ENCODE results near the gene SKP1.

The SKP1 gene

DNA sequence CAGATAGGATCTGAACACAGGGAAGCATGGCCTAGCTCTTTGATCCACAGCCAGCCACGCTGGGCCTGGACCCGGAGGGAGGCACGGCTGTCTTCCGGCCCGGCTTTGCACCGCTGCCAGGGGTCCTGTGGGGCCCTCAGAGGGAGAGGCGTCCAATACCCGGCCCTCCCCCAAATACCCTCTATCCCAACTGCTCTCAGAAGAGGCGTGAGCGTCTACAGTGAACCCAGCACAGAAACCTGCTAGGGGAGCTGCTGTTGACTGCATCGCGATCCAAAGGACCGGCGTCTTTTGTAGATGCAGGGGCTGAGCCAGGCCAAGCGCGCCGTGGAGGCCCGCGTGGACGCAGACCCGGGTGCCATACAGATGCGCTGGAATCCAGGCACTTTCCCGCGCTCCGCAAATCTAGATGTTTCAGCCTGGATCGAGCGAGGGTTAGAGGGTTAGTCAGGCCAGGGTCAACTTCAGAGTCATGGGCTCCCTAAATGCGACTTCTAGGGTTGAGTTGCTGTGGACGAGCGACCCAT lies 63.3 kb downstream of the SKP1 start:
- peaks cover 39% of the 10 kb centered on the region for H3K27me3 ChIP-seq (ENCODE audit: insufficient read depth, low read length)
- no peak overlapping the region for H3K27ac ChIP-seq (ENCODE audit: low read length)
- peak overlapping the region; percentile 74; the same call in 1 of the 2 replicates for H3K4me3 ChIP-seq (ENCODE audit: low read length)

GRCh38 chr5:134112726-134113362 lies 63.9 kb downstream of the SKP1 start:
- no peak overlapping the region for H3K9ac ChIP-seq (ENCODE audit: low read depth, low read length)
- H3K36me3 ChIP-seq (ENCODE audit: insufficient read depth, low read depth, low read length), result no peaks in the 10 kb centered on the region; the same call in 1 of the 2 replicates
- H3K27ac ChIP-seq (ENCODE audit: low read length), result no peak overlapping the region
- H3K9me3 ChIP-seq (ENCODE audit: insufficient read depth, low read depth, low read length), result no peaks in the 10 kb centered on the region
- H3K4me1 ChIP-seq (ENCODE audit: insufficient read depth, low read length), result no peaks in the 10 kb centered on the region; the same call in 1 of the 2 replicates
- H3K4me3 ChIP-seq (ENCODE audit: low read length), result no peak overlapping the region
- peaks cover 39% of the 10 kb centered on the region for H3K27me3 ChIP-seq (ENCODE audit: insufficient read depth, low read length)

More for the DNA sequence above, 63.3 kb downstream of the SKP1 start:
- peak overlapping the region; percentile 60; the same call in 1 of the 2 replicates for H3K9ac ChIP-seq (ENCODE audit: low read depth, low read length)
- H3K9me3 ChIP-seq (ENCODE audit: insufficient read depth, low read depth, low read length), result no peaks in the 10 kb centered on the region
- H3K4me1 ChIP-seq (ENCODE audit: insufficient read depth, low read length), result no peaks in the 10 kb centered on the region; the same call in 1 of the 2 replicates
- no peaks in the 10 kb centered on the region; the same call in 1 of the 2 replicates for H3K36me3 ChIP-seq (ENCODE audit: insufficient read depth, low read depth, low read length)

- Histone ChIP-seq H3K27ac (ENCODE audit: low read length) (no peak overlapping the region), H3K4me3 (ENCODE audit: low read length) (no peak overlapping the region), H3K36me3 (ENCODE audit: insufficient read depth, low read depth, low read length) (no peaks in the 10 kb centered on the region; the same call in 1 of the 2 replicates), H3K9me3 (ENCODE audit: insufficient read depth, low read depth, low read length) (no peaks in the 10 kb centered on the region), H3K9ac (ENCODE audit: low read depth, low read length) (no peak overlapping the region), H3K27me3 (ENCODE audit: insufficient read depth, low read length) (peaks cover 39% of the 10 kb centered on the region), H3K4me1 (ENCODE audit: insufficient read depth, low read length) (no peaks in the 10 kb centered on the region; the same call in 1 of the 2 replicates)
These were observed 64.8 kb downstream of the SKP1 start for GRCh38 chr5:134111741-134112647.

GRCh38 chr5:134110382-134110781 lies 66.4 kb downstream of the SKP1 start:
- Histone ChIP-seq H3K9me3 (ENCODE audit: insufficient read depth, low read depth, low read length) (no peaks in the 10 kb centered on the region), H3K27me3 (ENCODE audit: insufficient read depth, low read length) (peaks cover 39% of the 10 kb centered on the region), H3K4me1 (ENCODE audit: insufficient read depth, low read length) (no peaks in the 10 kb centered on the region; the same call in 1 of the 2 replicates), H3K27ac (ENCODE audit: low read length) (no peak overlapping the region), H3K4me3 (ENCODE audit: low read length) (no peak overlapping the region), H3K36me3 (ENCODE audit: insufficient read depth, low read depth, low read length) (no peaks in the 10 kb centered on the region), H3K9ac (ENCODE audit: low read depth, low read length) (no peak overlapping the region)

DNA sequence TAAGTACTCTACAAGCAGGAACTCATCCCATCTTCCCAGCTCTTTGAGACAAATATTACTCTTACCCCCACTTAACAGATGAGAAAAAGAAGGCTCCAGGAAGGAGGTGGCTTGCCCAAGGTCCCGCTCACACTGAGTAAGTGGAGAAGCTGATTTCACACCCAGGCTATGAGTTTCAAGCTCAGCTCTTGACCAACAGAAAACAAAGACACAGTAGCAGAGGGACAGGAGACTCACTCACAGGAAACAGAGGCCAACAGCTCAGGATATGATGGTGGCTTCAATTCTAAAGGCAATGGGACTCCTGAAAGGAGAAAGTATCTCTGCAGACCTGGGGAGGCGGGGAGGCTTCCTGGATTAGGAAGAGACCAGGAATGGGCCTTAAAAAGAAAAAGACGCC lies 69.0 kb downstream of the SKP1 start:
- no peaks in the 10 kb centered on the region for H3K9me3 ChIP-seq (ENCODE audit: insufficient read depth, low read depth, low read length)
- H3K27ac ChIP-seq (ENCODE audit: low read length), result no peak overlapping the region
- no peaks in the 10 kb centered on the region for H3K36me3 ChIP-seq (ENCODE audit: insufficient read depth, low read depth, low read length)
- H3K9ac ChIP-seq (ENCODE audit: low read depth, low read length), result no peak overlapping the region
- H3K4me1 ChIP-seq (ENCODE audit: insufficient read depth, low read length), result no peaks in the 10 kb centered on the region; the same call in 1 of the 2 replicates
- no peak overlapping the region for H3K4me3 ChIP-seq (ENCODE audit: low read length)
- peaks cover 25% of the 10 kb centered on the region for H3K27me3 ChIP-seq (ENCODE audit: insufficient read depth, low read length)

DNA sequence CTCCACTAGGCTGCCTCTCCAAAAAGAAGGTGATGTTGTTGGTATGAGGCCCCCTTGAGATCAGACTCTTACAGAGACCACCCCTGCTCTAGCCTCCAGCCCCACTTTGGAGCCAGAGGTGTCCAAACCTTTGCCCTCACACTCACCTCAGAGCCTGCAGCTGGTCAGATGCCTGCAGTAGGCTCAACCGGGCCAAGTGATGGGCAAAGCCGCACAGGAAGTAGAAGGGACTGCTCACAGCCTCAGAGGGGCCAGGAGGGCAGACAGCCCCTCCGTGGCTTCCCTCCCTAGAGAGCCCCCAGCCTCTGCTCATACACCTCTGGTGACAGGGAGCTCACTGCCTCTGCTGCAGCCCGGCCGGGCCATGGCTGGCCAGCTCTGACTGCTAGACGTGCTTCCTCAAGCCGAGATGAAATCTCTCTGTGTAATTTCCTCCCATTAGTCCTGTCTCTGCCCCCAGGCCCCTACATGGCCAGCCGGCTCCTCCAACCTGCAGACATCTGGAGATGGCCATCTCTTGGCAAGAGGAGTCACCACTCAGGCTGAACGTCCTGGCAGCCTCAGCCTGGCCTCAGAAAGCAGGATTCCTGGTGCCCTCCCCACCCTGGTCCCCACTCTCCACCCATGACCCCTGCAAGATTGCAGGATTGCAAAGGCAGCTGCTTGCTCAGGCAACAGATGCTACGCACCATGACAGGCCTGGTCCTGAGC lies 69.6 kb downstream of the SKP1 start:
- no peaks in the 10 kb centered on the region for H3K9me3 ChIP-seq (ENCODE audit: insufficient read depth, low read depth, low read length)
- no peaks in the 10 kb centered on the region; the same call in 1 of the 2 replicates for H3K4me1 ChIP-seq (ENCODE audit: insufficient read depth, low read length)
- H3K36me3 ChIP-seq (ENCODE audit: insufficient read depth, low read depth, low read length), result no peaks in the 10 kb centered on the region
- H3K9ac ChIP-seq (ENCODE audit: low read depth, low read length), result no peak overlapping the region
- no peak overlapping the region for H3K4me3 ChIP-seq (ENCODE audit: low read length)
- peaks cover 19% of the 10 kb centered on the region; the same call in 1 of the 2 replicates for H3K27me3 ChIP-seq (ENCODE audit: insufficient read depth, low read length)
- H3K27ac ChIP-seq (ENCODE audit: low read length), result no peak overlapping the region

DNA sequence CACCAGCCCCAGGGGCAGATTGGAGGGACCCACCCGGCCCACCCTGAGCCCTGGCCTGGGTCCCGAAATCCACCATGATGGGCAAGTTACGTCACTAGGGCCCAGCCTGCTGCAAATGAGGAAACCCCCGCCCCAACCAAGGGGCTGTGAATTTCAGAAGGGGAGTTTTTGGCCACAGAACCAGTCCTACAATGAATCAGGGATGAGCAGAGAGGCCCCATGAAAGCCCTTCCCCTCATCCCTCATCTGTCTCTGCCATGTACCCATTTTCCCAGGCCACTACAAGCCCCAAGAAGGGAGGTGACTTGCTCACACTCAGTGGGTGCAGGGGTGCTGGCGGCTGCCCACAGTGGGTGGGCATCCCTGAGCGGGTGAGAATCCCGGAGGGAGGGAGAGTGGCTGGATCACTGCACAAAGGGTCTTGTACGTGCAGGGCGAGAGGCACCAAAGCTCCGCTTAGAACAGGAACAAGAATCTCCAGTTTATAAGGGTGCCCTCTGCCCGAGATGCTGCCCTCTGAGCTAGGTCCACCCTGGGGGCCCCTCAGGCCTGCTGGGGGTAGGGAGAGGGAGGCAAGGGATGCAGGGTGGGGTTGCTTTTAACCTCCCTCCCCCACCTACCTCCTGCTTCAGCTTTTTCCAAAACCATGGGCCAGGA lies 72.6 kb downstream of the SKP1 start:
- Histone ChIP-seq H3K9ac (ENCODE audit: low read depth, low read length) (no peak overlapping the region), H3K27me3 (ENCODE audit: insufficient read depth, low read length) (peaks cover 21% of the 10 kb centered on the region; the same call in 1 of the 2 replicates), H3K27ac (ENCODE audit: low read length) (no peak overlapping the region), H3K4me3 (ENCODE audit: low read length) (no peak overlapping the region), H3K36me3 (ENCODE audit: insufficient read depth, low read depth, low read length) (no peaks in the 10 kb centered on the region), H3K4me1 (ENCODE audit: insufficient read depth, low read length) (peaks cover 23% of the 10 kb centered on the region; the same call in 1 of the 2 replicates), H3K9me3 (ENCODE audit: insufficient read depth, low read depth, low read length) (no peaks in the 10 kb centered on the region)

GRCh38 chr5:134103397-134103796 lies 73.4 kb downstream of the SKP1 start:
- Histone ChIP-seq H3K27ac (ENCODE audit: low read length) (no peak overlapping the region), H3K4me1 (ENCODE audit: insufficient read depth, low read length) (peaks cover 23% of the 10 kb centered on the region; the same call in 1 of the 2 replicates), H3K9ac (ENCODE audit: low read depth, low read length) (no peak overlapping the region), H3K4me3 (ENCODE audit: low read length) (no peak overlapping the region), H3K36me3 (ENCODE audit: insufficient read depth, low read depth, low read length) (no peaks in the 10 kb centered on the region), H3K9me3 (ENCODE audit: insufficient read depth, low read depth, low read length) (no peaks in the 10 kb centered on the region), H3K27me3 (ENCODE audit: insufficient read depth, low read length) (peaks cover 28% of the 10 kb centered on the region; the same call in 1 of the 2 replicates)

- no peak overlapping the region for H3K27ac ChIP-seq (ENCODE audit: low read length)
- H3K9ac ChIP-seq (ENCODE audit: low read depth, low read length), result no peak overlapping the region
- H3K4me1 ChIP-seq (ENCODE audit: insufficient read depth, low read length), result peaks cover 23% of the 10 kb centered on the region; the same call in 1 of the 2 replicates
- no peaks in the 10 kb centered on the region for H3K9me3 ChIP-seq (ENCODE audit: insufficient read depth, low read depth, low read length)
- no peak overlapping the region for H3K4me3 ChIP-seq (ENCODE audit: low read length)
- peaks cover 42% of the 10 kb centered on the region; the same call in 1 of the 2 replicates for H3K27me3 ChIP-seq (ENCODE audit: insufficient read depth, low read length)
- H3K36me3 ChIP-seq (ENCODE audit: insufficient read depth, low read depth, low read length), result no peaks in the 10 kb centered on the region
These were observed 74.9 kb downstream of the SKP1 start for GRCh38 chr5:134101686-134102439.

All from iPS-20b (cell line).